ENCODE results near the gene HMCN1. TPM values are rescaled to one million over a fixed set of nuclear protein-coding genes. Genes with fewer than 3 reads are reported as not detected.

HMCN1 gene
- polyA plus RNA-seq, 1 of the 3 experiments (the other 2 are of a cell fraction) = 59.5 TPM

GRCh38 chr1:185969524-185969991 lies 235.4 kb downstream of the HMCN1 start:
- Histone ChIP-seq H2AFZ (ENCODE audit: low read depth) (no peak overlapping the region), H3K27ac (ENCODE audit: low read depth in 2 of 2, low read length in 1 of 2) (peak overlapping the region; percentile 37 to 78; a peak in 3 of 4 replicates), H3K9me3 (no peaks in the 10 kb centered on the region), H3K36me3 (replicated peaks in 1 of 2; ENCODE audit: control insufficient read depth in 1 of 2, insufficient read depth in 2 of 2, low read length in 1 of 2) (peaks cover 4 to 6% of the 10 kb centered on the region in 2 experiments), H4K20me1 (ENCODE audit: insufficient read depth) (no peaks in the 10 kb centered on the region), H3K4me1 (ENCODE audit: control insufficient read depth in 1 of 2, insufficient read depth in 2 of 2, low read depth in 1 of 2, low read length in 1 of 2) (peaks cover 10 to 12% of the 10 kb centered on the region in 2 experiments; a peak in 3 of 4 replicates), H3K79me2 (ENCODE audit: insufficient read depth) (no peaks in the 10 kb centered on the region), H3K4me3 (ENCODE audit: low read depth in 2 of 2, low read length in 1 of 2) (no peak overlapping the region), H3K4me2 (no peak overlapping the region), H3K27me3 (ENCODE audit: insufficient read depth) (peaks cover 6% of the 10 kb centered on the region; the same call in 1 of the 2 replicates), H3K9ac (no peak overlapping the region), H3F3A (replicated peaks; ENCODE audit: insufficient read depth) (peaks cover 18% of the 10 kb centered on the region), H3K9me2 (no peaks in the 10 kb centered on the region)
- no peak for TF ChIP-seq POLR2AphosphoS5 (IDR thresholded peaks at IDR 0.05; ENCODE audit: low read depth, low read length)
- no peak for TF ChIP-seq YY1 (IDR thresholded peaks at IDR 0.05; ENCODE audit: low read depth)
- TF ChIP-seq EP300 (IDR thresholded peaks at IDR 0.05; ENCODE audit: borderline replicate concordance in 1 of 2, low read depth in 1 of 2, low read length in 1 of 2) = no peak
- TF ChIP-seq CHD2 (IDR thresholded peaks at IDR 0.05; ENCODE audit: low read length, partially characterized antibody) = no peak
- TF ChIP-seq, protein P1, sequence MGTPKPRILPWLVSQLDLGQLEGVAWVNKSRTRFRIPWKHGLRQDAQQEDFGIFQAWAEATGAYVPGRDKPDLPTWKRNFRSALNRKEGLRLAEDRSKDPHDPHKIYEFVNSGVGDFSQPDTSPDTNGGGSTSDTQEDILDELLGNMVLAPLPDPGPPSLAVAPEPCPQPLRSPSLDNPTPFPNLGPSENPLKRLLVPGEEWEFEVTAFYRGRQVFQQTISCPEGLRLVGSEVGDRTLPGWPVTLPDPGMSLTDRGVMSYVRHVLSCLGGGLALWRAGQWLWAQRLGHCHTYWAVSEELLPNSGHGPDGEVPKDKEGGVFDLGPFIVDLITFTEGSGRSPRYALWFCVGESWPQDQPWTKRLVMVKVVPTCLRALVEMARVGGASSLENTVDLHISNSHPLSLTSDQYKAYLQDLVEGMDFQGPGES (IDR thresholded peaks at IDR 0.05; ENCODE audit: low read depth, low read length) = no peak
- TF ChIP-seq JUND (IDR thresholded peaks at IDR 0.05) = no peak
- TF ChIP-seq MXI1 (IDR thresholded peaks at IDR 0.05; ENCODE audit: low read depth, low read length) = no peak
- no peak for TF ChIP-seq FOSL2 (IDR thresholded peaks at IDR 0.05; ENCODE audit: borderline replicate concordance, low read depth)
- TF ChIP-seq SMC3 (IDR thresholded peaks at IDR 0.05; ENCODE audit: low read depth, low read length) = no peak
- TF ChIP-seq TEAD4 (IDR thresholded peaks at IDR 0.05; ENCODE audit: borderline replicate concordance, insufficient read depth) = no peak
- TF ChIP-seq MEF2A (IDR thresholded peaks at IDR 0.05; ENCODE audit: borderline replicate concordance, low read depth) = no peak
- TF ChIP-seq, protein P2, sequence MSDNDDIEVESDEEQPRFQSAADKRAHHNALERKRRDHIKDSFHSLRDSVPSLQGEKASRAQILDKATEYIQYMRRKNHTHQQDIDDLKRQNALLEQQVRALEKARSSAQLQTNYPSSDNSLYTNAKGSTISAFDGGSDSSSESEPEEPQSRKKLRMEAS (IDR thresholded peaks at IDR 0.05; ENCODE audit: low read depth) = no peak
- TF ChIP-seq TCF12 (IDR thresholded peaks at IDR 0.05) = no peak
- TF ChIP-seq NRF1 (IDR thresholded peaks at IDR 0.05; ENCODE audit: low read depth, low read length) = no peak
- no peak for TF ChIP-seq RCOR1 (IDR thresholded peaks at IDR 0.05; ENCODE audit: low read length)
- TF ChIP-seq EZH2phosphoT487 (IDR thresholded peaks at IDR 0.05; ENCODE audit: borderline replicate concordance, low read depth) = no peak
- TF ChIP-seq, protein P3, sequence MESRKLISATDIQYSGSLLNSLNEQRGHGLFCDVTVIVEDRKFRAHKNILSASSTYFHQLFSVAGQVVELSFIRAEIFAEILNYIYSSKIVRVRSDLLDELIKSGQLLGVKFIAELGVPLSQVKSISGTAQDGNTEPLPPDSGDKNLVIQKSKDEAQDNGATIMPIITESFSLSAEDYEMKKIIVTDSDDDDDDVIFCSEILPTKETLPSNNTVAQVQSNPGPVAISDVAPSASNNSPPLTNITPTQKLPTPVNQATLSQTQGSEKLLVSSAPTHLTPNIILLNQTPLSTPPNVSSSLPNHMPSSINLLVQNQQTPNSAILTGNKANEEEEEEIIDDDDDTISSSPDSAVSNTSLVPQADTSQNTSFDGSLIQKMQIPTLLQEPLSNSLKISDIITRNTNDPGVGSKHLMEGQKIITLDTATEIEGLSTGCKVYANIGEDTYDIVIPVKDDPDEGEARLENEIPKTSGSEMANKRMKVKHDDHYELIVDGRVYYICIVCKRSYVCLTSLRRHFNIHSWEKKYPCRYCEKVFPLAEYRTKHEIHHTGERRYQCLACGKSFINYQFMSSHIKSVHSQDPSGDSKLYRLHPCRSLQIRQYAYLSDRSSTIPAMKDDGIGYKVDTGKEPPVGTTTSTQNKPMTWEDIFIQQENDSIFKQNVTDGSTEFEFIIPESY (IDR thresholded peaks at IDR 0.05; ENCODE audit: borderline replicate concordance, low read depth) = no peak
- no peak for DNase-seq
- CTCF ChIA-PET = no interaction called here
- POLR2A ChIA-PET = no interaction called here
